Urinary bladder (tissue), 4 donors: ENCODE measurements around the gene CSRP2. TPM values are rescaled to one million over a fixed set of nuclear protein-coding genes. Genes with fewer than 3 reads are reported as not detected.
A peak's percentile ranks its signal among the peaks of the same experiment; 100 is the strongest.

ENCODE experiments used
- DNase-seq: peaks from one replicate; pipeline ENCODE4 v3.0.0-alpha.2; 2015; ENCODE audit errors: extremely low spot score
- H3K27ac ChIP-seq: one replicate; pipeline ENCODE4 v1.5.1; 2013; ENCODE audit warnings: low read depth, mild to moderate bottlenecking, moderate library complexity
- H3K36me3 ChIP-seq: one replicate; pipeline ENCODE4 v1.6.1; 2013; ENCODE audit warnings: mild to moderate bottlenecking, moderate library complexity; ENCODE audit not compliant: insufficient read depth
- H3K4me1 ChIP-seq: one replicate; pipeline ENCODE4 v1.6.1; 2013; ENCODE audit warnings: mild to moderate bottlenecking, moderate library complexity; ENCODE audit not compliant: insufficient read depth
- H3K4me3 ChIP-seq: one replicate; pipeline ENCODE4 v1.5.1; 2013; ENCODE audit warnings: low read depth, low read length
- WGBS: extraction: QIAGEN DNeasy Blood & Tissue Kit; methylation state at CpG from one replicate; pipeline ENCODE4 v1.1.7; 2013; 5-methylcytosine and 5-hydroxymethylcytosine counted together
- polyA plus RNA-seq: library from polyadenylated mRNA; stranded (reverse); fragments of 200-250 nt; gene quantifications from one replicate; pipeline ENCODE4 v1.2.3, GENCODE V29; 2013
- total RNA-seq: library from RNA; depleted of rRNA; stranded (reverse); fragments of >200 nt; gene quantifications from one replicate; pipeline ENCODE4 v1.2.3, GENCODE V29; 2014
- donor health status: healthy with polysubstance abuse.
- donor health status: healthy.

Gene CSRP2
- total and polyA plus RNA-seq, 2 donors, result 83.2 to 93.4 TPM

- no peaks in the 10 kb centered on the region for H3K4me1 ChIP-seq
- 88% methylated on average over 4 of the region's 4 CpGs for WGBS
- DNase-seq, result no peak
- no peak overlapping the region for H3K4me3 ChIP-seq
- no peak overlapping the region for H3K27ac ChIP-seq
- no peaks in the 10 kb centered on the region for H3K36me3 ChIP-seq
Observed at GRCh38 chr12:76909290-76909689, 30.5 kb upstream of the CSRP2 start.

- Histone ChIP-seq H3K36me3 (no peaks in the 10 kb centered on the region), H3K4me3 (no peak overlapping the region), H3K27ac (no peak overlapping the region), H3K4me1 (no peaks in the 10 kb centered on the region)
- 76% methylated on average over 6 of the region's 6 CpGs for WGBS
- DNase-seq, result no peak
Observed at GRCh38 chr12:76908303-76909017, 29.6 kb upstream of the CSRP2 start.

GRCh38 chr12:76901628-76902380, 23.0 kb upstream of the CSRP2 start:
- DNase-seq, result no peak
- Histone ChIP-seq H3K27ac (no peak overlapping the region), H3K36me3 (no peaks in the 10 kb centered on the region), H3K4me3 (no peak overlapping the region), H3K4me1 (no peaks in the 10 kb centered on the region)
- WGBS, result 72% methylated on average over 4 of the region's 4 CpGs

GRCh38 chr12:76899522-76899921, 20.7 kb upstream of the CSRP2 start:
- DNase-seq, result no peak
- 95% methylated on average over 2 of the region's 2 CpGs for WGBS
- no peaks in the 10 kb centered on the region for H3K36me3 ChIP-seq
- no peak overlapping the region for H3K27ac ChIP-seq
- no peak overlapping the region for H3K4me3 ChIP-seq
- H3K4me1 ChIP-seq, result no peaks in the 10 kb centered on the region

- Histone ChIP-seq H3K4me1 (no peaks in the 10 kb centered on the region), H3K36me3 (no peaks in the 10 kb centered on the region), H3K4me3 (no peak overlapping the region), H3K27ac (no peak overlapping the region)
- no peak for DNase-seq
- 18% methylated on average over 1 of the region's 1 CpG for WGBS
Observed at GRCh38 chr12:76898442-76898841, 19.6 kb upstream of the CSRP2 start.

- DNase-seq, result no peak
- WGBS, result 92% methylated on average over 1 of the region's 1 CpG
- H3K4me1 ChIP-seq, result no peaks in the 10 kb centered on the region
- H3K36me3 ChIP-seq, result no peaks in the 10 kb centered on the region
- H3K27ac ChIP-seq, result no peak overlapping the region
- no peak overlapping the region for H3K4me3 ChIP-seq
Observed at GRCh38 chr12:76896274-76896673, 17.5 kb upstream of the CSRP2 start.

- no peaks in the 10 kb centered on the region for H3K4me1 ChIP-seq
- no peaks in the 10 kb centered on the region for H3K36me3 ChIP-seq
- no peak for DNase-seq
- H3K27ac ChIP-seq, result no peak overlapping the region
- no peak overlapping the region for H3K4me3 ChIP-seq
- WGBS, result 95% methylated on average over 5 of the region's 5 CpGs
Observed at GRCh38 chr12:76895796-76896195, 17.0 kb upstream of the CSRP2 start.

GRCh38 chr12:76891609-76892008, 12.8 kb upstream of the CSRP2 start:
- Histone ChIP-seq H3K4me1 (no peaks in the 10 kb centered on the region), H3K36me3 (no peaks in the 10 kb centered on the region), H3K27ac (no peak overlapping the region), H3K4me3 (no peak overlapping the region)
- no peak for DNase-seq
- 93% methylated on average over 3 of the region's 3 CpGs for WGBS

GRCh38 chr12:76890151-76891143, 11.6 kb upstream of the CSRP2 start:
- Histone ChIP-seq H3K4me3 (no peak overlapping the region), H3K4me1 (no peaks in the 10 kb centered on the region), H3K36me3 (no peaks in the 10 kb centered on the region), H3K27ac (no peak overlapping the region)
- 61% methylated on average over 8 of the region's 8 CpGs for WGBS
- DNase-seq, result no peak

- no peaks in the 10 kb centered on the region for H3K36me3 ChIP-seq
- H3K4me1 ChIP-seq, result no peaks in the 10 kb centered on the region
- no peak for DNase-seq
- no peak overlapping the region for H3K4me3 ChIP-seq
- no peak overlapping the region for H3K27ac ChIP-seq
- 97% methylated on average over 1 of the region's 1 CpG for whole genome bisulfite sequencing
Observed at GRCh38 chr12:76888775-76889174, 10.0 kb upstream of the CSRP2 start.

GRCh38 chr12:76883811-76884210, 5.0 kb upstream of the CSRP2 start:
- Histone ChIP-seq H3K4me3 (no peak overlapping the region), H3K36me3 (no peaks in the 10 kb centered on the region), H3K4me1 (no peaks in the 10 kb centered on the region), H3K27ac (no peak overlapping the region)
- peak; percentile 17 for DNase-seq
- 50% methylated on average over 2 of the region's 2 CpGs for WGBS

GRCh38 chr12:76883151-76883550, 4.3 kb upstream of the CSRP2 start:
- no peak overlapping the region for H3K27ac ChIP-seq
- H3K4me3 ChIP-seq, result no peak overlapping the region
- DNase-seq, result no peak
- 80% methylated on average over 6 of the region's 6 CpGs for WGBS
- no peaks in the 10 kb centered on the region for H3K36me3 ChIP-seq
- H3K4me1 ChIP-seq, result no peaks in the 10 kb centered on the region

- no peak overlapping the region for H3K4me3 ChIP-seq
- no peak overlapping the region for H3K27ac ChIP-seq
- 80% methylated on average over 1 of the region's 1 CpG for WGBS
- no peaks in the 10 kb centered on the region for H3K4me1 ChIP-seq
- H3K36me3 ChIP-seq, result no peaks in the 10 kb centered on the region
- DNase-seq, result no peak
Observed at GRCh38 chr12:76882367-76882766, 3.5 kb upstream of the CSRP2 start.
